ENCODE results near the gene TP73.

- TF ChIP-seq, protein P1, sequence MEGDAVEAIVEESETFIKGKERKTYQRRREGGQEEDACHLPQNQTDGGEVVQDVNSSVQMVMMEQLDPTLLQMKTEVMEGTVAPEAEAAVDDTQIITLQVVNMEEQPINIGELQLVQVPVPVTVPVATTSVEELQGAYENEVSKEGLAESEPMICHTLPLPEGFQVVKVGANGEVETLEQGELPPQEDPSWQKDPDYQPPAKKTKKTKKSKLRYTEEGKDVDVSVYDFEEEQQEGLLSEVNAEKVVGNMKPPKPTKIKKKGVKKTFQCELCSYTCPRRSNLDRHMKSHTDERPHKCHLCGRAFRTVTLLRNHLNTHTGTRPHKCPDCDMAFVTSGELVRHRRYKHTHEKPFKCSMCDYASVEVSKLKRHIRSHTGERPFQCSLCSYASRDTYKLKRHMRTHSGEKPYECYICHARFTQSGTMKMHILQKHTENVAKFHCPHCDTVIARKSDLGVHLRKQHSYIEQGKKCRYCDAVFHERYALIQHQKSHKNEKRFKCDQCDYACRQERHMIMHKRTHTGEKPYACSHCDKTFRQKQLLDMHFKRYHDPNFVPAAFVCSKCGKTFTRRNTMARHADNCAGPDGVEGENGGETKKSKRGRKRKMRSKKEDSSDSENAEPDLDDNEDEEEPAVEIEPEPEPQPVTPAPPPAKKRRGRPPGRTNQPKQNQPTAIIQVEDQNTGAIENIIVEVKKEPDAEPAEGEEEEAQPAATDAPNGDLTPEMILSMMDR (IDR thresholded peaks at IDR 0.05; ENCODE audit: low read depth, low read length) = no peak
- no peak for TF ChIP-seq EZH2phosphoT487 (IDR thresholded peaks at IDR 0.05; ENCODE audit: low read depth)
These were observed 21.4 kb upstream of the TP73 start for GRCh38 chr1:3630914-3631313.
